Measurements from ENCODE around the gene SLC2A13. TPM values are rescaled to one million over a fixed set of nuclear protein-coding genes. Genes with fewer than 3 reads are reported as not detected.
"Not testable (repeated sequence)": the region's sequence is repeated elsewhere in the genome, so short reads cannot be mapped to it uniquely, and the experiment has no call there.

Gene SLC2A13
- total and polyA plus RNA-seq, 3 donors from 2014 or later: 3.3 to 19.8 (median 18.0) TPM

DNA sequence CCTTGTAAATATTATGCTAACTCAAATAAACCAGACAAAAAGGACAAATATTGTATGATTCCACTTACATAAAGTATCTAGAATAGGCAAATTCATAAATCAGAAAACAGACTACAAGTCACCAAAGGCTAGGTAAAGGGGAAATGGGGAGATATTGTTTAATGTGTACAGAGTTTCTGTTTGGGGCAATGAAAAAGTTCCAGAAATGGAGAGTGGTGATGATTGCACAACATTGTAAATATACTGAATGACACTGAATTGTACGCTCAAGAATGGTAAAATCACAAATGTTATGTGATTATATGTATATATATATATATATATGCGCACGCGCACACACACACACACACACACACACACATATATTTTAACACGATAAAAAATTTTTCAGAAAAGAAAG is 182.5 kb downstream of the SLC2A13 start:
- Histone ChIP-seq H3K27me3 (no peaks in the 10 kb centered on the region), H3K4me3 (no peak overlapping the region), H3K9me3 (no peaks in the 10 kb centered on the region), H3K36me3 (ENCODE audit: low read depth, missing control alignments) (no peaks in the 10 kb centered on the region), H3K4me1 (no peaks in the 10 kb centered on the region), H3K27ac (no peak overlapping the region)
- DNase-seq: no peak
- intact Hi-C loops (cut with DNase I; ENCODE audit: low total_unique reads): no loop called here
- no peak for TF ChIP-seq POLR2A (IDR thresholded peaks at IDR 0.05)
- TF ChIP-seq, protein P1, sequence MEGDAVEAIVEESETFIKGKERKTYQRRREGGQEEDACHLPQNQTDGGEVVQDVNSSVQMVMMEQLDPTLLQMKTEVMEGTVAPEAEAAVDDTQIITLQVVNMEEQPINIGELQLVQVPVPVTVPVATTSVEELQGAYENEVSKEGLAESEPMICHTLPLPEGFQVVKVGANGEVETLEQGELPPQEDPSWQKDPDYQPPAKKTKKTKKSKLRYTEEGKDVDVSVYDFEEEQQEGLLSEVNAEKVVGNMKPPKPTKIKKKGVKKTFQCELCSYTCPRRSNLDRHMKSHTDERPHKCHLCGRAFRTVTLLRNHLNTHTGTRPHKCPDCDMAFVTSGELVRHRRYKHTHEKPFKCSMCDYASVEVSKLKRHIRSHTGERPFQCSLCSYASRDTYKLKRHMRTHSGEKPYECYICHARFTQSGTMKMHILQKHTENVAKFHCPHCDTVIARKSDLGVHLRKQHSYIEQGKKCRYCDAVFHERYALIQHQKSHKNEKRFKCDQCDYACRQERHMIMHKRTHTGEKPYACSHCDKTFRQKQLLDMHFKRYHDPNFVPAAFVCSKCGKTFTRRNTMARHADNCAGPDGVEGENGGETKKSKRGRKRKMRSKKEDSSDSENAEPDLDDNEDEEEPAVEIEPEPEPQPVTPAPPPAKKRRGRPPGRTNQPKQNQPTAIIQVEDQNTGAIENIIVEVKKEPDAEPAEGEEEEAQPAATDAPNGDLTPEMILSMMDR (IDR thresholded peaks at IDR 0.05): no peak
- 61% methylated on average over 5 of the region's 5 CpGs for WGBS, 2 donors

DNA sequence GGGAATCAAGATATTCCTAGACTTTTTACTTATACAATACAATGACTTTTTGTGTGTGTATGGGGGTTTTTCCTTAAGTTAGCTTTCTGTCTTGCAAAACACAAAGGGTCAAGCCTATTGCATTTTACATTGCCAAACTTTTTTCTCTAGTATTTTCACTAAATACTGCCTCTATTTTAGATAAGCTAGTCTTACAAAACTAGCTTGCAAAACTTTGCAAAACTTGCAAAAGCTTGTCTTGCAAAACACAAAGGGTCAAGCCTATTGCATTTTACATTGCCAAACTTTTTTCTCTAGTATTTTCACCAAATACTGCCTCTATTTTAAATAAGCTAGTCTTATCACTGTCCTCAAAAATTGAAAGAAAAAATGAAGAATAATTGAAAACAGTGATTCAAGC is 183.3 kb downstream of the SLC2A13 start:
- H3K4me3 ChIP-seq; H3K36me3 ChIP-seq (ENCODE audit: low read depth, missing control alignments); H3K27ac ChIP-seq; H3K9me3 ChIP-seq; DNase-seq; H3K4me1 ChIP-seq; intact Hi-C loops (cut with DNase I; ENCODE audit: low total_unique reads); H3K27me3 ChIP-seq: not testable (repeated sequence)

DNA sequence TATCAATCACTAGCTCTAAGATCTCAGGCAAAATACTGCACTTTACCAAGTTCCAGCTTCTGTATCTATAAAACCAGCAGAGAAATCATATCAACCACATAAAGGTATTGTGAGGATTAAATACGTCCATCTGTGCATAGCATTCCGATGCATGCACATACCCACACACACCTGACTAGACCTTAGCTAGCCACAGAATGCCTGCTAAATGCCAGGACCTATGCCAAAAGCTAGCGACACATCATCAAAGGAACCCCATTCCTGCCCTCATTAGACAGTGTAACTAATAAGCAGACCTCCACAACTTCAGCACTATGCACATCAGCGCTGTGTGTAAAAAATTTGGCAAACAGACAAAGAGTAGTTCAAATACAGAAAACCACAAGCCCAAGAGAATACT is 185.2 kb downstream of the SLC2A13 start:
- TF ChIP-seq POLR2A (IDR thresholded peaks at IDR 0.05): no peak
- TF ChIP-seq, protein P1 (IDR thresholded peaks at IDR 0.05): no peak
- DNase-seq: no peak
- Histone ChIP-seq H3K27me3 (no peaks in the 10 kb centered on the region), H3K9me3 (no peaks in the 10 kb centered on the region), H3K27ac (no peak overlapping the region), H3K36me3 (ENCODE audit: low read depth, missing control alignments) (no peaks in the 10 kb centered on the region), H3K4me1 (no peaks in the 10 kb centered on the region), H3K4me3 (no peak overlapping the region)
- intact Hi-C loops (cut with DNase I; ENCODE audit: low total_unique reads): no loop called here
- 93% methylated on average over 4 of the region's 4 CpGs for WGBS, 2 donors

DNA sequence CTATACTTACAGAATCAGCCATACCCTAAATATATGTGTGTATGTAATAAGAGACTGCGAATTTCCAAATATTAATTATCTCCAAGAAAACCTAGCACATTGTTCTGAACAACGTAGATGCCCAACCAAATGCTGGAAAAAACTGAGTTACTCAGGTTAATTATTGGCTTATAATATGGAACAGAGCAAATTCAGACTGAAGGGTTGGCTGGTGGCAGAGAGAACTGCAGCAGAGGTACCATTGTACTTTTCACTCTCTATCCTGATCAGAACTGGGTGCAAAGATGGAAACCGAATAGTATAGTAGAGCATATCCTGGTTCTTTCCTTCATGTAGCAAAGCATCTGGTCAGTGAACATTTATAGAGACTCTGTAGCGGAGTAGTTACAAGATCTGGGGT is 185.7 kb downstream of the SLC2A13 start:
- no peaks in the 10 kb centered on the region for H3K36me3 ChIP-seq (ENCODE audit: low read depth, missing control alignments)
- TF ChIP-seq, protein P1 (IDR thresholded peaks at IDR 0.05): no peak
- H3K9me3 ChIP-seq: no peaks in the 10 kb centered on the region
- no peak for DNase-seq
- intact Hi-C loops (cut with DNase I; ENCODE audit: low total_unique reads): no loop called here
- no peaks in the 10 kb centered on the region for H3K4me1 ChIP-seq
- H3K4me3 ChIP-seq: no peak overlapping the region
- 92 to 95% methylated on average over 4 of the region's 4 CpGs for WGBS, 2 donors
- no peaks in the 10 kb centered on the region for H3K27me3 ChIP-seq
- H3K27ac ChIP-seq: no peak overlapping the region

DNA sequence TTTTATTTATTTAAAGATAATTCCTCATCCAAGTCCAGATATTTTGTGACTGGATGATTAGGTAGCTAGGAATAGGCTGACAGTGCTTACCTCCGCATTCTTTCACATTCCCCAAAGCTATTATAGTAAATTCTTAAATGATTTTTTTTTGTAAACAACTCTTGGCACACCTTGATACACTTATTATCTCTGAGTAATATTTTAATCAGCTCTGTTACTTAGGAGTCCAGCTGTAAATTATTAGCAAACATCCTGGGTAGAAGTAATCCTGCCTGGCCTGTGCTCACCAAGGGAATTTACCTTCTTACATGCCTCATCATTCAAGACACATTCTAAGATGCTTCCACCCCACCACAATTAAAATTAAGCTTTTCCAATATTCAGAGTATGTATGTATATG is 186.1 kb downstream of the SLC2A13 start:
- H3K27ac ChIP-seq: no peak overlapping the region
- no peak overlapping the region for H3K4me3 ChIP-seq
- H3K36me3 ChIP-seq (ENCODE audit: low read depth, missing control alignments): no peaks in the 10 kb centered on the region
- intact Hi-C loops (cut with DNase I; ENCODE audit: low total_unique reads): no loop called here
- H3K4me1 ChIP-seq: no peaks in the 10 kb centered on the region
- 100% methylated on average over 1 of the region's 1 CpG for WGBS, 2 donors
- no peak for DNase-seq
- H3K27me3 ChIP-seq: no peaks in the 10 kb centered on the region
- H3K9me3 ChIP-seq: no peaks in the 10 kb centered on the region
- TF ChIP-seq POLR2A (IDR thresholded peaks at IDR 0.05): no peak
- TF ChIP-seq, protein P1 (IDR thresholded peaks at IDR 0.05): no peak

Measured in testis (tissue), 3 donors.